Measurements from ENCODE around the gene TRANK1.
"Not testable (repeated sequence)": the region's sequence is repeated elsewhere in the genome, so short reads cannot be mapped to it uniquely, and the experiment has no call there.

Gene TRANK1

DNA sequence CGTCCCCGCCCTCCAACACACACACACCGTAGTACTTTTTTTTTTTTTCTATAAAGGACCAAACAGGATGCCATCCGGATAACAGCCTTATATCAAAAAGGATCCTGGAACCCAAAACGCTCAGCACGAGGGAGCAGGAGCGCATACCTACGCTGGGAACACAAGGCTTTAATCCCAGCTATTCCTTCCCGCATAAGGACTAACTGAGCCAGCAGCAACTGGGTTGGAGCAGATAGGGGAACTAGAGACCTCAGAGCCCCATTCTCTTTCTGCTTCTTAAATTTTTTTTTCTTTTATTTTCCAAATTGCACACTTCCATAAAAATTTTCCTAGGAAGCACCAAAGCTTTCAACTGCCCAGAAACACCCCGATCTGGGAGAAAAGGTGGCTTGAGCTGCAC is 1.3 kb downstream of the TRANK1 start:
- no peak for DNase-seq (ENCODE audit: extremely low read depth, low read depth)
- H3K4me3 ChIP-seq (replicated peaks; ENCODE audit: low read depth, low read length): peak overlapping the region; percentile 59

DNA sequence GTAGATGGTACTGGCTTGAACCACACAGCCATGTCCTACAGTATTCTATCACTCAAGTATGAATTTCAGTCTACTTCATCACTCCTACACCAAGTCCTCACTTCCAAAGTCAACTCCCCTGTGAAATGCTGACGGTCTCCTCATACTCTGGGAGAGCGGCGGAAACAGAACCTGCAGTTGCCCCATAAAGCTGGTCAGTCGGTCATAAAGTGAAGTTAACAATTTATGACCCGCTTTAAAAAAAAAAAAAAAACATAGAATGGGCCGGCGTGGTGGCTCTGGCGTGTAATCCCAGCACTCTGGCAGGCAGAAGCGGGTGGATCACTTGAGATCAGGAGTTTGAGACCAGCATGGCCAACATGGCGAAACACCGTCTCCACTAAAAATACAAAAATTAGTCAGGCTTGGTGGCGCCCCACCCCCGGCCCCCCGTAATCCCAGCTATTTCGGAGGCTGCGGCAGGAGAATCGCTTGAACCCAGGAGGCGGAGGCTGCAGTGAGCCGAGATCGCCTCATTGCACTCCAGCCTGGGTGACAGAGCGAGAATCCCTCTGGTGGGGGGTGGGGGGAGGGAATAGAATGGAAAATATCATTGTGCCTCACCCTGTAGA is 2.1 kb downstream of the TRANK1 start:
- no peak for DNase-seq (ENCODE audit: extremely low read depth, low read depth)
- TF ChIP-seq, protein P1, sequence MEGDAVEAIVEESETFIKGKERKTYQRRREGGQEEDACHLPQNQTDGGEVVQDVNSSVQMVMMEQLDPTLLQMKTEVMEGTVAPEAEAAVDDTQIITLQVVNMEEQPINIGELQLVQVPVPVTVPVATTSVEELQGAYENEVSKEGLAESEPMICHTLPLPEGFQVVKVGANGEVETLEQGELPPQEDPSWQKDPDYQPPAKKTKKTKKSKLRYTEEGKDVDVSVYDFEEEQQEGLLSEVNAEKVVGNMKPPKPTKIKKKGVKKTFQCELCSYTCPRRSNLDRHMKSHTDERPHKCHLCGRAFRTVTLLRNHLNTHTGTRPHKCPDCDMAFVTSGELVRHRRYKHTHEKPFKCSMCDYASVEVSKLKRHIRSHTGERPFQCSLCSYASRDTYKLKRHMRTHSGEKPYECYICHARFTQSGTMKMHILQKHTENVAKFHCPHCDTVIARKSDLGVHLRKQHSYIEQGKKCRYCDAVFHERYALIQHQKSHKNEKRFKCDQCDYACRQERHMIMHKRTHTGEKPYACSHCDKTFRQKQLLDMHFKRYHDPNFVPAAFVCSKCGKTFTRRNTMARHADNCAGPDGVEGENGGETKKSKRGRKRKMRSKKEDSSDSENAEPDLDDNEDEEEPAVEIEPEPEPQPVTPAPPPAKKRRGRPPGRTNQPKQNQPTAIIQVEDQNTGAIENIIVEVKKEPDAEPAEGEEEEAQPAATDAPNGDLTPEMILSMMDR (IDR thresholded peaks at IDR 0.05; ENCODE audit: low read depth, low read length, missing control alignments): no peak
- no peak overlapping the region for H3K4me3 ChIP-seq (replicated peaks; ENCODE audit: low read depth, low read length)

More for the DNA sequence above, 1.3 kb downstream of the TRANK1 start:
- TF ChIP-seq, protein P1 (IDR thresholded peaks at IDR 0.05; ENCODE audit: low read depth, low read length, missing control alignments): no peak

DNA sequence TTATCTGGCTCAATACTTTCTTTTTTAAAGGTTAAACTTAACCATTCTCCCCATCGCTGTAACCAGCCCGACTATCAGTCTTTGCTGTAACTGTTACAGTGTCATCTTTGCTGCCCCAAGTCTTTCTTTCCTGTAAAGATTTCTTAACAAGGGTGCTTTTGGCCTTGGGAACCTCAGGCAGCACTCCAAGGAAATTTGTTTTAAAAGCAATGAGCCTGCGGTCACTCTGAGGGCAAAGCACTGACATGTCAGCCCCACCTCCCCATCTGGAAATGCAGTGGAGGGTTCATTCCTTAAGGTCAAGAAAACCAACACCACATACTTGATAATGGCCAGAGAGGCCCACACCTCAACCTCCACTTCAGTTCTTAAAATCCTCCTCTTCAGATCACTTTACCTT is 3.2 kb downstream of the TRANK1 start:
- H3K4me3 ChIP-seq (replicated peaks; ENCODE audit: low read depth, low read length): no peak overlapping the region
- TF ChIP-seq, protein P1 (IDR thresholded peaks at IDR 0.05; ENCODE audit: low read depth, low read length, missing control alignments): no peak
- DNase-seq (ENCODE audit: extremely low read depth, low read depth): no peak

DNA sequence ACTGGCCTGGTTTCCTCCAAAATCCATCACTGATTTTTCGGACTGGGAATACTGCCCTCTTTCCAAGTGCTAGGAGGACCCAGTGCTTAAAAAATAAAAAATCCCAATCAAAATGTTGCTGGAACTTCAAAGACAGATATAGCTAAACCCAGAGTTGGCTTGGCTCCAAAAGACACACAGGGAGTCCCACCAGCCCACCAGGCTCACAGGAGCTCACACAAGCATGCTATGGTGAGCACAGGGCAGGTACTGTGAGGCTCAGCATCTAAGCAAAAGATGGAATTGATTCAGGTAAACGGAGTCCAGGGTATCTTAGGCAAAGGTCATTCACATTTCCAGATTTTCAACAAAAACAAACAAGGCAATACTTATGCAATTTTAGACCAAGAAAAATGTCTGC is 3.7 kb downstream of the TRANK1 start:
- TF ChIP-seq, protein P1 (IDR thresholded peaks at IDR 0.05; ENCODE audit: low read depth, low read length, missing control alignments): no peak
- no peak overlapping the region for H3K4me3 ChIP-seq (replicated peaks; ENCODE audit: low read depth, low read length)
- no peak for DNase-seq (ENCODE audit: extremely low read depth, low read depth)

DNA sequence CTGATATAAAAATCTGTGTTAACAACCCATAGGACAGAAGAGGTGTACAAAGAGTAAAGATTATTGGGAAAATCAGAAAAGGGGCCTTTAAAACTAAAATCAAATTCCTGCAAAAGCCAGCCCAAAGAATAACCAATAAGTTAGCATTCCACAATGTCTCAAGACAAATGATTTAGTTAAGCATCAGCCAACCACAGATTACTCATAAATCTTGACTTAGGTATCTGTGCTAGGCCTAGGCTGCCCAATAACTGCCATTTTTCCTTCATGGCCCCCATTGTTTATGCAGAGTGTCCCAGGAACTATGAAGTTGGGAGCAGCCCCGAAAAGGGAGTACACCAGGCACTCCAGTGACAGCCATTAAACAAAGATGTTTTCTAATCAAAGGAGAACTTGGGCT is 7.4 kb downstream of the TRANK1 start:
- no peak overlapping the region for H3K4me3 ChIP-seq (replicated peaks; ENCODE audit: low read depth, low read length)
- TF ChIP-seq, protein P1 (IDR thresholded peaks at IDR 0.05; ENCODE audit: low read depth, low read length, missing control alignments): no peak
- DNase-seq (ENCODE audit: extremely low read depth, low read depth): no peak

DNA sequence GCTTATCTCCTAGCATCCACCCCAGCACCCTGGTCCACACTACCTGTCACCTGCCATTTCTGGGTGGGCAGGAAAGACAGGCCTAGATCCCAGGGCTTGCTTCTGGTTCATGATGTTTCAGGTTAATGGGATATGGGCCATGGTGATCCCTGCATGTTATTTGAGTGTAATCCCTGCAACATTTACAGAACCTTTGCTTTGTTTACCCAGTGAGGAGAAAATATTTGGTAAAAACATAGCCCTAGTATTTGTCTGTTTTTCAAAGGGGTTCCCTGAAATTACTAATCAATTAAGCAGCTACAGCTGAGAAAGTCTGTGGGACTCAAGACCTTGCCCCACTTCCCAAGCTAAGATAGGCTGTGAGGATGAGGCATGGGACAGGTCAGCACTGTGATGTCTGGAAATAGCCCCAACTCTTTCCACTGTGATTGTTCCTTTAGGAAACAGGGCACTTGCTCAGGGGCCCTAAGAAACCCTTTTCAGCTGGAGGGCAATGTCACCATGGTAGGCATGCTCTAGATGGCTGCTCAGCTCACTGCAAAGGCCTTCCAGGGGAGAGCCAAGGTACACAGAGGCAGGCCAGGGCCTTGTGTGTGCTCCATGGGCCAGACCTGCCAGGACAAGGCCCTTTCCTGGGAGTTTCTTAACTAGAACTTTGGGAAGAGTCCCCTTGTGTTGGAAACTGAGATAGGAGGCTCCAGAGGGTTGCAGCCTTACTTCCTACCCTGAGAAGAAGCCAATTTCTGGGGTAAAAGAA is 11.1 kb downstream of the TRANK1 start:
- TF ChIP-seq, protein P1 (IDR thresholded peaks at IDR 0.05; ENCODE audit: low read depth, low read length, missing control alignments): no peak
- DNase-seq (ENCODE audit: extremely low read depth, low read depth): no peak
- no peak overlapping the region for H3K4me3 ChIP-seq (replicated peaks; ENCODE audit: low read depth, low read length)

DNA sequence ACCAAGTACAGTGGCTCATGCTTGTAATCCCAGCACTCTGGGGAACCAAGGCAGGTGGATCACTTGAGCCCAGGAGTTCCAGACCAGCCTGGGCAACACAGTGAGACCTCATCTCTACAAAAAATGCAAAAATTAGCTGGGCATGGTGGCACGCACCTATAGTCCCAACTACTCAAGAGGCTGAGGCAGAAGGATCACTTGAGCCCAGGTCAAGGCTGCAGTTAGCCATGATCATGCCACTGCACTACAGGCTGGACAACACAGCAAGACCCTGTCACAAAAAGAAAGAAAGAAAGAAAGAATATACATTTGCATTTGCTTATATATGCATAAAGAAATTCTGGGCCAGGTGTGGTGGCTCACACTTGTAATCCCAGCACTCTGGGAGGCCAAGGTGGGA is 13.4 kb downstream of the TRANK1 start:
- not testable (repeated sequence) for H3K4me3 ChIP-seq (replicated peaks; ENCODE audit: low read depth, low read length); DNase-seq (ENCODE audit: extremely low read depth, low read depth)

Measured in HFF-Myc (cell line).